Lower lobe of right lung (tissue), 2 donors: ENCODE measurements around the gene BCL2L11. TPM values are rescaled to one million over a fixed set of nuclear protein-coding genes. Genes with fewer than 3 reads are reported as not detected.

Source experiments
- ATAC-seq, 2 donors: fragments of 200-7000 bp; cut with Tn5 transposase; one replicate each; pipeline ENCODE4 v1.9.1; 2020 to 2022; ENCODE audit warnings: mild to moderate bottlenecking in 2 of 2, moderate library complexity in 2 of 2
- DNase-seq: peaks from one replicate; pipeline ENCODE4 v3.0.0-alpha.2; 2020
- H3K27ac ChIP-seq: fragments of 200-600 bp; one replicate; pipeline ENCODE4 v1.8.0; 2022
- H3K27me3 ChIP-seq: fragments of 200-600 bp; one replicate; pipeline ENCODE4 v1.8.0; 2022; ENCODE audit warnings: low read depth
- H3K36me3 ChIP-seq: fragments of 200-600 bp; one replicate; pipeline ENCODE4 v1.8.0; 2022; ENCODE audit warnings: mild to moderate bottlenecking
- H3K4me1 ChIP-seq: fragments of 200-600 bp; one replicate; pipeline ENCODE4 v1.8.0; 2022
- H3K4me3 ChIP-seq: fragments of 200-600 bp; one replicate; pipeline ENCODE4 v1.8.0; 2022; ENCODE audit warnings: mild to moderate bottlenecking
- H3K9me3 ChIP-seq: fragments of 200-600 bp; one replicate; pipeline ENCODE4 v1.8.0; 2022
- intact Hi-C: fragments of 100-400 bp; cut with DNase I; formaldehyde crosslinking; loops from one replicate; pipeline ENCODE4 v1.11.0; 2022
- total RNA-seq: library from RNA; stranded (reverse); fragmentation: NEBNext Ultra II Directional; extraction: Animal tissue kit (Norgen Biotek cat#: 25700); gene quantifications from one replicate; pipeline ENCODE4 v1.2.1, GENCODE V29; 2021
- TF ChIP-seq, protein P1 (sequence below): fragments of 200-600 bp; IDR thresholded peaks from one replicate; pipeline ENCODE4 v1.8.0; 2022; ENCODE audit warnings: antibody characterized with exemption, mild to moderate bottlenecking
- donor health status: DM: no; HTN: yes; CAD: no; lungs with severe emphysema.

Gene BCL2L11
- total RNA-seq, 1 donor from 2014 or later = 23.7 TPM

DNA sequence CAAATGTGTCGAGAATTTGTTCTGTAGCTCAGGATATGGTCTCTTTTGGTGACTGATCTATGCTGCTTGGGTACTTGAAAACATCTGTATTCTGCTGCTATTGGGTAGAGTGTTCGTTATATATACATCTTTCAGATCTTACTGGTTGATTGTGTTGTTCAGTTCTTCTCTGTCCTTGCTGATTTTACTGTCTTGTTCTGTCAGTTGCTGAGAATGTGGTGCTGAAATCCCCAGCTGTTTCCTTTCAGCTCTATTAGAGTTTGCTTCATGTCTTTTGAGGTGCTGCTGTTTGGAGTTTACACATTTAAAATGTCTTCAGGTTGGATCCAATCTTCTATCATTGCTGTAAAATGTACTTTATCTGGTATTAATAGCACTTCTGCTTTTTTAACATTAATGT is 12.9 kb downstream of the BCL2L11 start:
- Histone ChIP-seq H3K4me1 (no peaks in the 10 kb centered on the region), H3K4me3 (no peak overlapping the region), H3K36me3 (peaks cover 13% of the 10 kb centered on the region), H3K9me3 (no peaks in the 10 kb centered on the region), H3K27ac (no peak overlapping the region), H3K27me3 (no peaks in the 10 kb centered on the region)
- TF ChIP-seq, protein P1, sequence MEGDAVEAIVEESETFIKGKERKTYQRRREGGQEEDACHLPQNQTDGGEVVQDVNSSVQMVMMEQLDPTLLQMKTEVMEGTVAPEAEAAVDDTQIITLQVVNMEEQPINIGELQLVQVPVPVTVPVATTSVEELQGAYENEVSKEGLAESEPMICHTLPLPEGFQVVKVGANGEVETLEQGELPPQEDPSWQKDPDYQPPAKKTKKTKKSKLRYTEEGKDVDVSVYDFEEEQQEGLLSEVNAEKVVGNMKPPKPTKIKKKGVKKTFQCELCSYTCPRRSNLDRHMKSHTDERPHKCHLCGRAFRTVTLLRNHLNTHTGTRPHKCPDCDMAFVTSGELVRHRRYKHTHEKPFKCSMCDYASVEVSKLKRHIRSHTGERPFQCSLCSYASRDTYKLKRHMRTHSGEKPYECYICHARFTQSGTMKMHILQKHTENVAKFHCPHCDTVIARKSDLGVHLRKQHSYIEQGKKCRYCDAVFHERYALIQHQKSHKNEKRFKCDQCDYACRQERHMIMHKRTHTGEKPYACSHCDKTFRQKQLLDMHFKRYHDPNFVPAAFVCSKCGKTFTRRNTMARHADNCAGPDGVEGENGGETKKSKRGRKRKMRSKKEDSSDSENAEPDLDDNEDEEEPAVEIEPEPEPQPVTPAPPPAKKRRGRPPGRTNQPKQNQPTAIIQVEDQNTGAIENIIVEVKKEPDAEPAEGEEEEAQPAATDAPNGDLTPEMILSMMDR = no peak
- DNase-seq (no peak), ATAC-seq (no peak)
- intact Hi-C loops = no loop called here

DNA sequence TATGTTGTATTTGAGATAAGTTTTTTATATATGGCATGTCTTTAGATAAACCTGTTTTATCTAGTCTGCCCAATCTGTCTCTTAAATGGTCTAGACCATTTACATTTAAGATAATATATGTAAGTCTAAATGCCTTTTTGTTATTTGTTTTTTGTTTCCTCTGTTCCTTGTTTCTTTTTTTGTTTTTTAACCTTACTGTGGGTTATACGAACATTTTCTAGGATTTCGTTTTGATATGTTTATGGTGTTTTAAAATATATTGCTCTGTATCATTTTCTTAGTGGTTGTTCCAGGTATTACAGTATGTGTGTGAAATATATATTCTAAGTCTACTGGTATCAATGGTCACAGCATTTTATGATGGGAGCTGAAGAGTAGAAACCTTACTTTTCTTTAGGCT is 13.3 kb downstream of the BCL2L11 start:
- no peak overlapping the region for H3K4me3 ChIP-seq
- no peaks in the 10 kb centered on the region for H3K4me1 ChIP-seq
- DNase-seq (no peak), ATAC-seq (no peak)
- H3K9me3 ChIP-seq = no peaks in the 10 kb centered on the region
- TF ChIP-seq, protein P1 = no peak
- H3K27me3 ChIP-seq = no peaks in the 10 kb centered on the region
- no peak overlapping the region for H3K27ac ChIP-seq
- intact Hi-C loops = no loop called here
- H3K36me3 ChIP-seq = peaks cover 13% of the 10 kb centered on the region

DNA sequence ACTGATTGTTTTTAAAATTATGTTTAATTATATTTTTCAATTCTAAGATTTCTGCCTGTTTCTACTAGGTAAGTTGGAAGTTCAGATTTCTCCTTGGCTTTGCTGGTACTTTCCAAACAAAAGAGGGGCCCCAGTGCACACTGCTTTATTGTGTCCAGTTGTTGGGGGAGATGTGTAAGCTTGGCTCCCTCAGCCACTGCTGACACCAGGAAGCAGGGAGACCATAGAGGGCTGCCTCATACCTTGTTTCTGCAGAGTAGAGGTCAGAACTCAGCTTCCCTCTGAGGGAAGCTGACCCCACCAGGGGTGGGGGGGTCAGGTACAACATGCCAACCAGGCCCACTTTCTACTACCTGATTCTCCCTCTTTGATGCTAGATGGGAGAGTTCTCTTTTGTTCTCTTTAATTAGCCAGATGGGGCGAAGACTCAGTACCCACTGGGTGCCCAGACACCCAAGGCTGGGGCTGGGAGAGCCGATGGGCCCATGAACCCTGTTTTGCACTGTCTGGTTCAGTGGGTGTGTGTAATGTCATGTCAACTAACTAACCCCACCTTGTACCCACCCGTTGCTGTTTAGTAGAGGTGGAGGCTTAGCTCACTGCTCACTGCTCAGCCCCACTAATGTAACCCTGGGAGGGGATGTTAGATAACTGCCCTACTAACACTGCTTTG is 14.7 kb downstream of the BCL2L11 start:
- intact Hi-C loops = no loop called here
- no peak for ATAC-seq

DNA sequence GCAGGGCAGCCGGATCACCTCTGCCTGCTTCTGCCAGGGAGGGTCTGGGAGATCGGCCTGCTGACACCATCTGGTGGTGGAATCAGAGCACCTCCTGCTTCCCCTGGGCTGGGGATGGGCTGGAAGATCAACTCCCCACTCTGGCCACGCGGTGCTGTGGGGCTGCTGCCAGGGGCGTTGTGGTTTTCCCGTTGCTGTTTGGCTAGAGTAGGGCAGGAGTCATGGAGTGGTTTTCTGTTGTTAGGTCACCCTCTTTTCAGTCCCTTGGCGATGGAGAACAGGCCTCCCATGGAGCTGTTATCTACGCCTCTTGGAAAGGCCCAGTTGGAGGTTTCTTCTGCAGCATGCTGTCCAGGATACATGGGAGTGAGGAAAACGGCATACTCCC is 15.2 kb downstream of the BCL2L11 start:
- intact Hi-C loops = no loop called here
- no peaks in the 10 kb centered on the region for H3K4me1 ChIP-seq
- H3K27me3 ChIP-seq = no peaks in the 10 kb centered on the region
- TF ChIP-seq, protein P1 = peak; percentile 14
- peaks cover 5% of the 10 kb centered on the region for H3K36me3 ChIP-seq
- ATAC-seq (peak; percentile 57 to 61), DNase-seq (peak; percentile 52)
- H3K9me3 ChIP-seq = no peaks in the 10 kb centered on the region
- H3K4me3 ChIP-seq = no peak overlapping the region
- H3K27ac ChIP-seq = no peak overlapping the region

More for the DNA sequence above, 14.7 kb downstream of the BCL2L11 start:
- Histone ChIP-seq H3K9me3 (no peaks in the 10 kb centered on the region), H3K4me3 (no peak overlapping the region), H3K27me3 (no peaks in the 10 kb centered on the region), H3K27ac (no peak overlapping the region), H3K4me1 (no peaks in the 10 kb centered on the region), H3K36me3 (peaks cover 5% of the 10 kb centered on the region)
- TF ChIP-seq, protein P1 = no peak
- no peak for DNase-seq

DNA sequence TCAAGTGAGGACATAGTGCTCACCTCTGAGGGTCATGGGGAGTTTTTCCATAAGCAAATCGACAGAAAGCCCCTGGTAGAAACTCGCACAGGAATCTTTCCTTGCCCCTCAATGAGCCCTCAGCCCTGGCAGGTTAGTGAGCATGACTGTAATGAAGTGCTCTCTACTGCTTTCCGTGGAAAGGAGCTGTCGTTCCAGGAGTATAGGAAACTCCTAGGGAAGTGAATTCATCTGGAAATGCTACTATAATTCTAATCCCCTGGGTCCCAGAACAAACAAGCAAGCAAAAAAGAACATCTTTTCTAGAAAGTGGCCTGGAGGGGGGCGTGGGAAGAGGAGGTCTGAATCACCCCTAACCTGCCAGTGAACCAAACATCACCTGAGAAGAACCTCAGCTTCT is 18.1 kb downstream of the BCL2L11 start:
- peaks cover 4% of the 10 kb centered on the region for H3K36me3 ChIP-seq
- TF ChIP-seq, protein P1 = no peak
- no peaks in the 10 kb centered on the region for H3K4me1 ChIP-seq
- ATAC-seq (no peak), DNase-seq (no peak)
- H3K4me3 ChIP-seq = no peak overlapping the region
- no peaks in the 10 kb centered on the region for H3K27me3 ChIP-seq
- no peak overlapping the region for H3K27ac ChIP-seq
- H3K9me3 ChIP-seq = no peaks in the 10 kb centered on the region
- intact Hi-C loops = no loop called here
